Stimulated activated naive CD4-positive, alpha-beta T cell (primary cell): Measurements from ENCODE around the gene RNF123.

Experiments
- DNase-seq, 6 experiments: peaks; one replicate each; lab custom pipeline; 2025; lab: John Stamatoyannopoulos, UW

Gene RNF123

GRCh38 chr3:49689046-49689907 lies at the start of gene RNF123, which contains the start of gene MST1:
TSS of gene RNF123 (plus strand) at chr3:49689557. CDS start at chr3:49691166, 1,609 bp downstream.
TSS of gene MST1 (minus strand) at chr3:49689474. CDS start at chr3:49688691, 783 bp downstream.
- no peak for DNase-seq

- no peak for DNase-seq
These were observed 48.1 kb upstream of the RNF123 start for GRCh38 chr3:49641292-49641691.

DNA sequence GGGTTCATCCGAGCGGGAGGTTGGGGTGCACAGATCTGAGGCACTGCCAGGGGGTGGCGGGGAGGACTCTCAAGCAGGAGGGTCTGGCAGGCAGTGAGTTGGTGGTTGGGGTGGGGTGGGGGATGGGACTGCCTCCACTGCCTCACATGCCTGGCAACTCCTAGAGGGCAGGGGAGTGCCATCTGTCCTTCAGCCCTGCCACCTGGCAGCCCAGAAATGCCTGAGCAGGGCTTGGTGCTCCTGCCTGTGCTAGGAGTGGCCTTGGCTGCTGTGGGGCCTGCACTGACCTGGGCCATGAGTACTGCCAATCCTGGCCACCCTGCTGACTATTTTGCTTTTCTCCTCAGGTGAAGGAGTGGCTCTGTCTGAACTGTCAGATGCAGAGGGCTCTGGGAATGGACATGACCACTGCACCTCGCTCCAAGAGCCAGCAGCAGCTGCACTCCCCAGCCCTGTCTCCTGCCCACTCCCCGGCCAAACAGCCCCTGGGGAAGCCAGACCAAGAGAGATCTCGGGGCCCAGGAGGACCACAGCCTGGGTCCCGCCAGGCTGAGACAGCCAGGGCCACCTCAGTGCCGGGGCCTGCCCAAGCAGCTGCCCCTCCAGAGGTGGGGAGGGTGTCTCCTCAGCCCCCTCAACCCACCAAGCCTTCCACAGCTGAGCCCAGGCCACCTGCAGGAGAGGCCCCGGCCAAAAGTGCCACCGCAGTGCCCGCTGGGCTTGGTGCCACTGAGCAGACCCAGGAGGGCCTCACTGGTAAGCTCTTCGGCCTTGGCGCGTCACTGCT lies 47.2 kb upstream of the RNF123 start:
- DNase-seq: no peak

GRCh38 chr3:49642708-49643145 lies 46.6 kb upstream of the RNF123 start:
- DNase-seq: no peak

DNA sequence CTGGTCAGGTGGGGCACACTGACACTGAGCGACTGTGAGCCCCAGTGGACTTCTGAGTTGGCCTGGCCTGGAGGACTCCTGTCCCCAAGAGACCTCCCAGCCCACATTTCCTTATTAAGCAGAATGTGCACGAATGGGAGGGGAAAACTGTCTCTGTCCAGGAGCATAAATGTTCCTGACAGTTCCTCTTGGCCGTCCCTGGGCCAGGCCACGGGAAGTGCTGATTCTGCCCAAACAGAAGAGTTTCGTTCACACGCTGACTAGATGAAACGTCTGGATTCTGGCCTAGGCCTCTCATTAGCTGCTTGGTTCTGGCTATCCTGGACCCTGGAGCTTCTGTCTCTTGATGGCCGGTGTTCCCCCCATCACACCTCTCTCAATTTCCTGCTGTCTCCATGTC lies 44.7 kb upstream of the RNF123 start:
- no peak for DNase-seq

DNA sequence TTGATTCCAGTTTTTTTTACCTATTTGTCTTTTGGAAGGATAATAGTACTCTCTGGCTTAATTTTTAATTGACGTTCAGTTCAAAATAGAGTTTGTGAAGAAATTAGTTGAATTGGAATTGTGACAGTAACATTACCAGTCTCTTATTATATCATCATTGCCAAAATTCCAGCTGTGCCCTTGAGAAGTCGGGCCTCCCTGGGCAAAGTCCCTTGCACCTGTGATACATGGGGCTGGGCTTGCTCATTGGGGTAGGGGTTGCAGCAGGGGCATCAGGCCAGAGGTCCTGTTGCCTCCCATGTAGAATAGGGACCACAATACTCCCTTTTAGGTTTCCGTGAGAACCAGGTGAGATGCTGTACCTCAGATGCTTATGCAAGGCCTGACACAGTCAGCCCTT lies 43.1 kb upstream of the RNF123 start:
- DNase-seq: no peak

DNA sequence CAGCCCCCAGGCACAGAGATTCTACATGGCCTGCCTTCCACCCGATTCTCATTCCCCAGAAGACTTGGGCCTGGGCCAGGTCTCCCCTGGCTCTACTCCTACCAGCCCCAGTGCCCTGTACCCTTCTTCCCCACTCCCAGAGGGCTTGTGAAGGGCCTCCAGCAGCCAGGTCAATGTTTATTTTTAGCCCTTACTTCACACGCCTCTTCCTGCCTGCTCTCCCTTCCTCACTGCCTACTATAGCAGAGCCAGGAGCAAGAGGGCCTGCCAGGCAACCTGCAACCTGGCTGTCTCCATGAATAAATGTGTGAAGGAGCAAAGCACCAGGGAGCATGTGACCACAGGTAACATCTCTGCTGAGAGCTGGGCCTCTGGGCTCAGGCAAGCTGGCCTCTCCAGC lies 41.6 kb upstream of the RNF123 start:
- DNase-seq: no peak

- no peak for DNase-seq
These were observed 40.9 kb upstream of the RNF123 start for GRCh38 chr3:49648354-49649019.

GRCh38 chr3:49649576-49649975 lies 39.8 kb upstream of the RNF123 start:
- DNase-seq: no peak

GRCh38 chr3:49650177-49650576 lies 39.2 kb upstream of the RNF123 start:
- no peak for DNase-seq

DNA sequence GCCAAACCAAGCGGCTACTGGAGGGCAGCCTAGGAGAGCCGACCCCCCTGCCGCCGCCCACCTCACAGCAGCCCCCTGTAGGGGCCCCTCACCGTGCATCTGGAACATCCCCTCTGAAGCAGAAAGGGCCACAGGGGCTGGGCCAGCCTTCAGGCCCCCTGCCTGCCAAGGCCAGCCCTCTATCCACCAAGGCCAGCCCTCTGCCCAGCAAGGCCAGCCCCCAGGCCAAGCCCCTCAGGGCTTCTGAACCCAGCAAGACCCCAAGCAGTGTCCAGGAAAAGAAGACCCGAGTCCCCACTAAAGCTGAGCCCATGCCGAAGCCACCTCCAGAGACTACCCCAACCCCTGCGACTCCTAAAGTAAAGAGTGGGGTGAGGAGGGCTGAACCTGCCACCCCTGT lies 38.7 kb upstream of the RNF123 start:
- no peak for DNase-seq

GRCh38 chr3:49652218-49652902 lies 37.0 kb upstream of the RNF123 start:
- DNase-seq: no peak

- DNase-seq: no peak
These were observed 36.4 kb upstream of the RNF123 start for GRCh38 chr3:49652903-49653415.

DNA sequence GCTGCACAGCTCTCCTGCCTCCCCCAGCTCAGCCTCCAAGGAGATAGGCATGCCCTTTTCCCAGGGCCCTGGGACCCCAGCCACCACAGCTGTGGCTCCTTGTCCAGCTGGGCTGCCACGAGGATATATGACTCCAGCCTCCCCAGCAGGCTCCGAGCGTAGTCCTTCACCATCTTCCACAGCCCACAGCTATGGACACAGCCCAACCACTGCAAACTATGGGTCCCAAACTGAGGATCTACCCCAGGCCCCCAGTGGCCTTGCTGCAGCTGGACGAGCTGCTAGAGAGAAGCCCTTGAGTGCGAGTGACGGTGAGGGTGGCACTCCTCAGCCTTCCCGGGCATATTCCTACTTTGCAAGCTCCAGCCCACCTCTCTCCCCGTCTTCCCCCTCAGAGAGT lies 35.7 kb upstream of the RNF123 start:
- no peak for DNase-seq

DNA sequence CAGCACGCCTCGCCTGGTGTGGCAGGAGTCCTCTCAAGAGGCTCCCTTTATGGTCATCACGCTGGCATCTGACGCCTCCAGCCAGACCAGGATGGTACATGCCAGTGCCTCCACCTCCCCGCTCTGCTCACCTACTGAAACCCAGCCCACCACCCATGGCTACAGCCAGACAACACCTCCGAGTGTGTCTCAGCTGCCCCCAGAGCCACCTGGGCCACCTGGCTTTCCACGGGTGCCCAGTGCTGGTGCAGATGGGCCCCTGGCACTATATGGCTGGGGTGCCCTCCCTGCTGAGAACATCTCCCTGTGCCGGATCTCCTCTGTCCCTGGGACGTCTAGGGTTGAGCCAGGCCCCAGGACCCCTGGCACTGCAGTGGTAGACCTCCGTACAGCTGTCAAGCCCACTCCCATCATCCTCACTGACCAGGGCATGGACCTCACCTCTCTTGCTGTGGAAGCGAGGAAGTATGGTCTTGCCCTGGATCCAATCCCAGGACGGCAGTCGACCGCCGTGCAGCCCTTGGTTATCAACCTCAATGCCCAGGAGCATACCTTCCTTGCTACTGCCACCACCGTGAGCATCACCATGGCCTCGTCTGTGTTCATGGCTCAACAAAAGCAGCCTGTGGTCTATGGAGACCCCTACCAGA lies 35.1 kb upstream of the RNF123 start:
- DNase-seq: no peak

DNA sequence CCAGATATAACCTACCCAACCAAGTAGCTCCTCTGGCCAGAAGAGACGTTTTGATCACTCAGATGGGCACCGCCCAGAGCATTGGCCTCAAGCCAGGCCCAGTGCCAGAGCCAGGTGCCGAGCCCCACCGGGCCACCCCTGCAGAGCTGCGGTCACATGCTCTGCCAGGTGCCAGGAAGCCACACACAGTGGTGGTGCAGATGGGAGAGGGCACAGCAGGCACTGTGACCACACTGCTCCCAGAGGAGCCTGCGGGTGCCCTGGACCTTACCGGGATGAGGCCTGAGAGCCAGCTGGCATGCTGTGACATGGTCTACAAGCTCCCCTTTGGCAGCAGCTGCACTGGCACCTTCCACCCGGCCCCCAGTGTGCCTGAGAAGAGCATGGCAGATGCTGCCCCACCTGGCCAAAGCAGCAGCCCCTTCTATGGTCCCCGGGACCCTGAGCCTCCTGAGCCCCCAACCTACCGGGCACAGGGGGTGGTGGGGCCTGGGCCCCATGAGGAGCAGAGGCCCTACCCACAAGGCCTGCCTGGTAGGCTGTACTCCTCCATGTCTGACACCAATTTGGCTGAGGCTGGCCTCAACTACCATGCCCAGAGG lies 34.3 kb upstream of the RNF123 start:
- DNase-seq: no peak

DNA sequence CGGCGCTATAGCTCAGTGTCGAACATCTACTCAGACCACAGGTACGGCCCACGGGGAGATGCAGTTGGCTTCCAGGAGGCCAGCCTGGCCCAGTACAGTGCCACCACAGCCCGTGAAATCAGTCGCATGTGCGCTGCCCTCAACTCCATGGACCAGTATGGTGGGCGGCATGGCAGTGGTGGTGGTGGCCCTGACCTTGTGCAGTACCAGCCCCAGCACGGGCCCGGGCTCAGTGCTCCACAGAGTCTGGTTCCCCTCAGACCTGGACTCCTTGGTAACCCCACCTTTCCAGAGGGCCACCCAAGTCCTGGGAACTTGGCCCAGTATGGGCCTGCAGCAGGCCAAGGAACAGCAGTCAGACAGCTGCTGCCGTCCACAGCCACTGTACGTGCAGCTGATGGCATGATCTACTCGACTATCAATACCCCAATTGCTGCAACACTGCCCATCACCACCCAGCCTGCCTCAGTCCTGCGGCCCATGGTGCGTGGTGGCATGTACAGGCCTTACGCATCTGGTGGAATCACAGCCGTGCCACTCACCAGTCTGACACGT lies 33.5 kb upstream of the RNF123 start:
- DNase-seq: no peak

DNA sequence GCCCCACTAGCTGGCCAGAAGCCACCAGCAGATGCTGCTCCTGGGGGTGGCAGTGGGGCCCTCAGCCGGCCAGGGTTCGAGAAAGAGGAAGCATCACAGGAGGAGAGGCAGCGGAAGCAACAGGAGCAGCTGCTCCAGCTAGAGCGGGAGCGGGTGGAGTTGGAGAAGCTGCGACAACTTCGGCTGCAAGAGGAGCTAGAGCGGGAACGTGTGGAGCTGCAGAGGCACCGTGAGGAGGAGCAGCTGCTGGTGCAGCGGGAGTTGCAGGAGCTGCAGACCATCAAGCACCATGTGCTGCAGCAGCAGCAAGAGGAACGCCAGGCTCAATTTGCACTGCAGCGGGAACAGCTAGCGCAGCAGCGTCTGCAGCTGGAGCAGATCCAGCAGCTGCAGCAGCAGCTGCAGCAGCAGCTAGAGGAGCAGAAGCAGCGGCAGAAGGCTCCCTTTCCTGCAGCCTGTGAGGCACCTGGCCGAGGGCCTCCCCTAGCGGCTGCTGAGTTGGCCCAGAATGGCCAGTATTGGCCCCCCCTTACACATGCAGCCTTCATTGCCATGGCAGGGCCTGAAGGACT lies 32.7 kb upstream of the RNF123 start:
- DNase-seq: no peak

GRCh38 chr3:49657208-49657915 lies 32.0 kb upstream of the RNF123 start:
- DNase-seq: no peak
